PC-9 (cell line): ENCODE results near the gene ADORA2B. TPM values are rescaled to one million over a fixed set of nuclear protein-coding genes. Genes with fewer than 3 reads are reported as not detected.

Experiments used
- BruUV-seq: library from RNA; stranded (reverse); fragments of 400-500 nt; replicated peaks from 2 replicates; lab custom pipeline; 2021; lab: Mats Ljungman, UMichigan
- CTCF ChIA-PET: fragments of 300-600 bp; sonication (Branson Sonifier 250); formaldehyde crosslinking; loops from one replicate; lab custom pipeline; 2022; ENCODE audit warnings: antibody characterized with exemption; lab: Charles Lee
- POLR2A ChIA-PET: fragments of 300-600 bp; sonication (Branson Sonifier 250); formaldehyde crosslinking; loops from one replicate; lab custom pipeline; 2022; ENCODE audit warnings: antibody characterized with exemption; ENCODE audit not compliant: unreplicated experiment; lab: Charles Lee
- DNase-seq, 2 experiments: peaks; one replicate each; pipeline versions ENCODE4 v3.0.0 to v3.0.0-alpha.2; 2015 to 2022; ENCODE audit warnings: mixed read lengths in 1 of 2
- H2AFZ ChIP-seq: fragments of 200-600 bp; sonication (generic); 2 replicates; pipeline ENCODE4 v1.8.1; 2017; ENCODE audit warnings: antibody characterized with exemption
- H3F3A ChIP-seq: fragments of 200-600 bp; sonication (generic); 2 replicates; pipeline ENCODE4 v1.8.1; 2017; ENCODE audit warnings: antibody characterized with exemption, mild to moderate bottlenecking, low read depth; ENCODE audit not compliant: insufficient read depth
- H3K27ac ChIP-seq: fragments of 200-600 bp; sonication (generic); 2 replicates; pipeline ENCODE4 v1.6.1; 2016; ENCODE audit warnings: mixed run types
- H3K27me3 ChIP-seq: fragments of 200-600 bp; sonication (generic); 2 replicates; pipeline ENCODE4 v1.6.1; 2016; ENCODE audit warnings: low read depth, mixed run types; ENCODE audit not compliant: insufficient read depth
- H3K36me3 ChIP-seq: fragments of 200-600 bp; sonication (generic); 2 replicates; pipeline ENCODE4 v1.6.1; 2016; ENCODE audit warnings: low read depth, mixed run types
- H3K4me1 ChIP-seq: fragments of 200-600 bp; sonication (generic); replicated peaks from 2 replicates; pipeline ENCODE4 v1.6.1; 2016; ENCODE audit warnings: mixed run types; ENCODE audit not compliant: insufficient read depth
- H3K4me2 ChIP-seq: fragments of 200-600 bp; sonication (generic); 2 replicates; pipeline ENCODE4 v1.6.1; 2017; ENCODE audit warnings: mixed run types
- H3K4me3 ChIP-seq: fragments of 200-600 bp; sonication (generic); 2 replicates; pipeline ENCODE4 v1.6.1; 2016; ENCODE audit warnings: mixed run types
- H3K79me2 ChIP-seq: fragments of 200-600 bp; sonication (generic); 2 replicates; pipeline ENCODE4 v1.6.1; 2017; ENCODE audit warnings: low read depth, mixed run types
- H3K9me2 ChIP-seq: fragments of 200-600 bp; sonication (generic); 2 replicates; pipeline ENCODE4 v1.8.1; 2017; ENCODE audit warnings: mild to moderate bottlenecking; ENCODE audit not compliant: insufficient read depth
- H3K9me3 ChIP-seq: fragments of 200-600 bp; sonication (generic); 2 replicates; pipeline ENCODE4 v1.8.1; 2016; ENCODE audit warnings: low read depth; ENCODE audit not compliant: insufficient read depth
- H4K20me1 ChIP-seq: fragments of 200-600 bp; sonication (generic); 2 replicates; pipeline ENCODE4 v1.8.1; 2017; ENCODE audit not compliant: insufficient read depth
- EZH2 ChIP-seq: fragments of 200-600 bp; sonication (generic); IDR thresholded peaks from 2 replicates; pipeline ENCODE4 v1.8.0; 2017; ENCODE audit warnings: antibody characterized with exemption, low read depth
- intact Hi-C: fragments of 100-400 bp; cut with micrococcal nuclease; formaldehyde crosslinking; loops from one replicate; pipeline ENCODE4 v1.10.0; 2022; ENCODE audit not compliant: unreplicated experiment
- total RNA-seq: library from RNA; stranded (reverse); gene quantifications from 2 replicates; pipeline ENCODE4 v1.2.3, GENCODE V29; 2021
- TF ChIP-seq, protein P1 (sequence below): fragments of 200-600 bp; sonication (generic); conservative IDR thresholded peaks from 2 replicates; pipeline ENCODE4 v1.6.1; 2017; ENCODE audit warnings: mixed run types, antibody characterized with exemption, mild to moderate bottlenecking, moderate library complexity

The ADORA2B gene
- total RNA-seq, 1 experiment from 2014 or later = 42.7 TPM

DNA sequence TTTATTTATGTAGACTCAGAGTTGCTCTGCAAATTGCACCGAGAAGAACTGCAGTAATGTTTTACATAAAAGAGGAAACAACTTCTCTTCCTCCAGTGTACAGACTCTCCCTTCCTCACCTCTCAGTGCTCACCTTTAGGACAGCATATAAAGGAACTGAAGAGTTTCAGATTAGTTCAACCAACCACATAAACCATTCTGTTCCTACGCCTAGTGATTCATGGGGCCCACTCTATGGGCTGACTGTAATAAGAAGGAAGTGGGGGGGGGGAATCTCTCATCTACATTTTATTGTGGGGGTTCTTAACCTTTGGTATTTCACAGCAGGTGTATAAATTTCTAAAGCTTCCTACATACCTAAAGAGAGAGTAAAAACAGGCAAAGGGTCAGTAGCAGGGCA is 36.3 kb downstream of the ADORA2B start:
- peaks cover 50% of the 10 kb centered on the region for H3F3A ChIP-seq
- peaks cover 40% of the 10 kb centered on the region for H3K79me2 ChIP-seq
- no peaks in the 10 kb centered on the region for H4K20me1 ChIP-seq
- H3K27me3 ChIP-seq = no peaks in the 10 kb centered on the region
- H3K4me2 ChIP-seq = peak overlapping the region; percentile 69
- peak in 1 of 2 experiments; percentile 93 for DNase-seq
- no peaks in the 10 kb centered on the region for H3K9me2 ChIP-seq
- H3K36me3 ChIP-seq = peaks cover 12% of the 10 kb centered on the region; the same call in 1 of the 2 replicates
- H3K9me3 ChIP-seq = no peaks in the 10 kb centered on the region
- CTCF ChIA-PET = interaction anchor here (0.8 kb wide), 1 partner anchor 153 kb away, joined by 6 read pairs; no protein-coding TSS in a partner anchor
- peak overlapping the region; percentile 10; the same call in 1 of the 2 replicates for H3K4me3 ChIP-seq
- BruUV-seq = no TSS peak
- peaks cover 42% of the 10 kb centered on the region for H3K4me1 ChIP-seq
- no peak for TF ChIP-seq EZH2
- TF ChIP-seq, protein P1, sequence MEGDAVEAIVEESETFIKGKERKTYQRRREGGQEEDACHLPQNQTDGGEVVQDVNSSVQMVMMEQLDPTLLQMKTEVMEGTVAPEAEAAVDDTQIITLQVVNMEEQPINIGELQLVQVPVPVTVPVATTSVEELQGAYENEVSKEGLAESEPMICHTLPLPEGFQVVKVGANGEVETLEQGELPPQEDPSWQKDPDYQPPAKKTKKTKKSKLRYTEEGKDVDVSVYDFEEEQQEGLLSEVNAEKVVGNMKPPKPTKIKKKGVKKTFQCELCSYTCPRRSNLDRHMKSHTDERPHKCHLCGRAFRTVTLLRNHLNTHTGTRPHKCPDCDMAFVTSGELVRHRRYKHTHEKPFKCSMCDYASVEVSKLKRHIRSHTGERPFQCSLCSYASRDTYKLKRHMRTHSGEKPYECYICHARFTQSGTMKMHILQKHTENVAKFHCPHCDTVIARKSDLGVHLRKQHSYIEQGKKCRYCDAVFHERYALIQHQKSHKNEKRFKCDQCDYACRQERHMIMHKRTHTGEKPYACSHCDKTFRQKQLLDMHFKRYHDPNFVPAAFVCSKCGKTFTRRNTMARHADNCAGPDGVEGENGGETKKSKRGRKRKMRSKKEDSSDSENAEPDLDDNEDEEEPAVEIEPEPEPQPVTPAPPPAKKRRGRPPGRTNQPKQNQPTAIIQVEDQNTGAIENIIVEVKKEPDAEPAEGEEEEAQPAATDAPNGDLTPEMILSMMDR = no peak
- no peak overlapping the region for H2AFZ ChIP-seq
- intact Hi-C loops = loop anchor here (1.0 kb wide), 2 partner anchors 17 to 33 kb away; no protein-coding TSS in a partner anchor
- H3K27ac ChIP-seq = peak overlapping the region; percentile 93
- POLR2A ChIA-PET = no interaction called here

DNA sequence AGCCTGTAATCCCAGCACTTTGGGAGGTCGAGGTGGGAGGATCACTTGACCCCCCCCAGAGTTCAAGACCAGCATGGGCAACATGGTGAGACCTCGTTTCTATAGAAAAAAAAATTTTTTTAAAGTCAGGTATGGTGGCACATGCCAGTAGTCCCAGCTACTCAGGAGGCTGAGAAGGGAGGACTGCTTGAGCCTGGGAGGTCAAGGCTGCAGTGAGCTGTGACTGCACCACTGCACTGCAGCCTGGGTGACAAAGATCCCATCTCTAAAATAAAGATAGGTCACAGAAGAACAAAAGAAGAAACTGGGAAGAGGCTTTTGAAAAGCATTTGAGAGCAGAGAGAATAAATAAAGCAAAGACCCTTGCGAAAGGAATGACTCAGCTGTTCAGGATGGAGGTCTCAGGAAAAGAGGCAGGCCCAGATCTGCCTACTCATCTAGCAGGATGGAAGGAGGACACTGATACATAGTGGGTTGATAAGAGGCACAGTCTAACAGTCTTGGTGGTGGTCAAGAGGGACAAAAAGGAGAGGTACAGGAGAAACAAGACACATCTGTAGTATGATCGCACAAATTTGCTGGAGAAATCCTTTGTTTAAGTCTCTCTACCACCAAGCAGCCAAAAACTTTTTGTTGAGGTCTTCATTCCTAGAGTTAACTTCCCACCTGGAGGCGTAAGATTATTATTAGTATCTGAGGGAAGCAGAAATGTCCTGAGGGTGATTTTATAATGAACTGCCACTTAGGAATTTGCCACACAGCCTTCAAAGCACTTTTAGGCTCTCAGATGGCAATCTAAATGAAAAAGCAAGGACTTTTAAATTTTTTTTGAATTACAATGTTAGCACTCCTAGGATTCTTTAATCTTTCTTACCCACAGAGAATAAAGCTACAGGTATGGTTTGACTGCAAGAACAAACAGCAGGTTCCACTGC is 37.0 kb downstream of the ADORA2B start:
- ChIA-PET CTCF (interaction anchor here (0.8 kb wide), 1 partner anchor 152 kb away, joined by 6 read pairs; no protein-coding TSS in a partner anchor), POLR2A (interaction anchor here (0.6 kb wide), 1 partner anchor 18 kb away, joined by 5 read pairs; the partner anchor contains the start of genes TTC19 and ZSWIM7)
- peaks cover 54% of the 10 kb centered on the region for H3F3A ChIP-seq
- H3K4me1 ChIP-seq = peaks cover 42% of the 10 kb centered on the region
- peaks cover 33% of the 10 kb centered on the region; the same call in 1 of the 2 replicates for H3K79me2 ChIP-seq
- no peak overlapping the region; the same call in 1 of the 2 replicates for H3K4me3 ChIP-seq
- no peaks in the 10 kb centered on the region for H3K9me2 ChIP-seq
- H3K9me3 ChIP-seq = no peaks in the 10 kb centered on the region
- H3K27me3 ChIP-seq = no peaks in the 10 kb centered on the region
- no peak overlapping the region for H2AFZ ChIP-seq
- H4K20me1 ChIP-seq = no peaks in the 10 kb centered on the region
- BruUV-seq = no TSS peak
- H3K4me2 ChIP-seq = peak overlapping the region; percentile 69
- H3K36me3 ChIP-seq = peaks cover 7% of the 10 kb centered on the region; the same call in 1 of the 2 replicates
- no peak for TF ChIP-seq EZH2
- TF ChIP-seq, protein P1 = no peak
- intact Hi-C loops = loop anchor here (1.0 to 2.0 kb wide), 5 partner anchors 15 to 89 kb away; no protein-coding TSS in a partner anchor
- peak overlapping the region; percentile 93 for H3K27ac ChIP-seq
- peak; percentile 35 to 79 for DNase-seq

DNA sequence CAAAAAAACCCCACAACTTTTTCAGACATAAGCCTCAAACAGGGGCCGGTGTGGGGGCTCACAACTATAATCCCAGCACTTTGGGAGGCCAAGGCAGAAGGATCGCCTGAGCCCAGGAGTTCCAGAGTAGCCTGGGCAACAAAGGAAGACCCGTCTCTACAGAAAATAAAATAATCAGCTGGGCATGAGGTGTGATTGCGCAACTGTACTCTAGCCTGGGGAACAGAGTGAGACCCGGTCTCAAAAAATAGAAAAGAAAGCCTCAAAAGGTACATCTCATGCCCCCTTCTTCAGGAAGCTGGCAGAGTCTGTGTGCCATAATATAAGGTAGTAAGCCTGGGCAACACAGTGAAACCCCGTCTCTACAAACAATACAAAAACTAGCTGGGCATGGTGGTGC is 51.4 kb downstream of the ADORA2B start:
- Histone ChIP-seq H3K9me2 (no peaks in the 10 kb centered on the region), H3K79me2 (peaks cover 27% of the 10 kb centered on the region), H3K4me3 (no peak overlapping the region), H3K27me3 (no peaks in the 10 kb centered on the region), H3K4me2 (no peak overlapping the region), H3K4me1 (peaks cover 15% of the 10 kb centered on the region), H4K20me1 (peaks cover 8% of the 10 kb centered on the region; the same call in 1 of the 2 replicates), H3K36me3 (peaks cover 3% of the 10 kb centered on the region), H3F3A (peaks cover 20% of the 10 kb centered on the region), H2AFZ (no peak overlapping the region), H3K9me3 (no peaks in the 10 kb centered on the region; the same call in 1 of the 2 replicates), H3K27ac (no peak overlapping the region)
- no TSS peak for BruUV-seq
- CTCF ChIA-PET = interaction anchor here (0.6 kb wide), 1 partner anchor 67 kb away, joined by 4 read pairs; no protein-coding TSS in a partner anchor
- intact Hi-C loops = loop anchor here (5.0 kb wide), 1 partner anchor 149 kb away; no protein-coding TSS in a partner anchor
- DNase-seq = no peak
- TF ChIP-seq, protein P1 = no peak
- no peak for TF ChIP-seq EZH2
- POLR2A ChIA-PET = no interaction called here
